ENCODE data around the gene FANCC. TPM values are rescaled to one million over a fixed set of nuclear protein-coding genes. Genes with fewer than 3 reads are reported as not detected.
A peak's percentile ranks its signal among the peaks of the same experiment; 100 is the strongest.

The FANCC gene
- total and polyA plus RNA-seq, 2 of the 13 experiments (the other 11 are each of a cell fraction or from before 2014, with no cell fraction given), result 7.4 to 8.6 TPM

- TF ChIP-seq ARID4A (CRISPR knock-in tag; IDR thresholded peaks at IDR 0.05; ENCODE audit: borderline replicate concordance) (peak; percentile 90), CHD4 (IDR thresholded peaks at IDR 0.05; ENCODE audit: borderline replicate concordance, low read length) (no peak), CCAR2 (optimal IDR thresholded peaks at IDR 0.05; ENCODE audit: low read depth, low read length) (no peak), ZNF792 (CRISPR knock-in tag; IDR thresholded peaks at IDR 0.05) (peak; percentile 46), RORA (CRISPR knock-in tag; IDR thresholded peaks at IDR 0.05) (no peak), MTERF4 (CRISPR knock-in tag; IDR thresholded peaks at IDR 0.05) (0 out of 2 replicates have a peak, but pooled peaks have one; percentile 70), TBL1XR1 (IDR thresholded peaks at IDR 0.05; ENCODE audit: borderline replicate concordance, low read length, partially characterized antibody) (no peak), AFF4 (CRISPR knock-in tag; IDR thresholded peaks at IDR 0.05) (no peak), MYC (CRISPR knock-in tag; IDR thresholded peaks at IDR 0.05; ENCODE audit: borderline replicate concordance) (peak; percentile 79), ERF (CRISPR knock-in tag; IDR thresholded peaks at IDR 0.05) (peak; percentile 20; the same call in 1 of the 2 replicates), XBP1 (CRISPR knock-in tag; IDR thresholded peaks at IDR 0.05) (no peak), DR1 (CRISPR knock-in tag; IDR thresholded peaks at IDR 0.05) (peak; percentile 66; the same call in 1 of the 2 replicates), KMT2B (CRISPR knock-in tag; IDR thresholded peaks at IDR 0.05) (peak; percentile 95), ZSCAN21 (CRISPR knock-in tag; IDR thresholded peaks at IDR 0.05; ENCODE audit: borderline replicate concordance) (peak; percentile 18), MEIS1 (CRISPR knock-in tag; IDR thresholded peaks at IDR 0.05; ENCODE audit: borderline replicate concordance) (0 out of 2 replicates have a peak, but pooled peaks have one; percentile 12), ELF4 (CRISPR knock-in tag; IDR thresholded peaks at IDR 0.05; ENCODE audit: borderline replicate concordance) (no peak), LCORL (IDR thresholded peaks at IDR 0.05) (no peak), LCORL (CRISPR knock-in tag; IDR thresholded peaks at IDR 0.05) (peak; percentile 70), ZNF883 (CRISPR knock-in tag; IDR thresholded peaks at IDR 0.05; ENCODE audit: not compliant biosample characterization) (peak; percentile 70), HNRNPH1 (optimal IDR thresholded peaks at IDR 0.05; ENCODE audit: low read depth, low read length) (no peak), GFI1 (CRISPR knock-in tag; IDR thresholded peaks at IDR 0.05; ENCODE audit: borderline replicate concordance) (0 out of 2 replicates have a peak, but pooled peaks have one; percentile 32)
These were observed at the start of gene FANCC (continued) for GRCh38 chr9:95317119-95317892.
